Neural progenitor cell (in vitro differentiated cells): ENCODE data around the gene ERMP1. TPM values are rescaled to one million over a fixed set of nuclear protein-coding genes. Genes with fewer than 3 reads are reported as not detected.

Experiments
- DNase-seq: peaks from one replicate; pipeline ENCODE4 v3.0.0-alpha.2; 2016; ENCODE audit warnings: low spot score
- H2AFZ ChIP-seq: fragments of 200-600 bp; sonication (generic); replicated peaks from 2 replicates; pipeline ENCODE4 v1.6.1; 2016; ENCODE audit warnings: antibody characterized with exemption
- H3F3A ChIP-seq: fragments of 200-600 bp; sonication (generic); 2 replicates; pipeline ENCODE4 v1.6.1; 2016; ENCODE audit warnings: antibody characterized with exemption, low read depth
- H3K27ac ChIP-seq: fragments of 200-600 bp; sonication (generic); 2 replicates; pipeline ENCODE4 v1.5.1; 2016; ENCODE audit warnings: mild to moderate bottlenecking
- H3K27me3 ChIP-seq: fragments of 200-600 bp; sonication (generic); 2 replicates; pipeline ENCODE4 v1.6.1; 2016; ENCODE audit warnings: mild to moderate bottlenecking, moderate library complexity
- H3K36me3 ChIP-seq: fragments of 200-600 bp; sonication (generic); 2 replicates; pipeline ENCODE4 v1.5.1; 2016
- H3K4me1 ChIP-seq: fragments of 200-600 bp; sonication (generic); 2 replicates; pipeline ENCODE4 v1.6.1; 2016; ENCODE audit warnings: mixed run types
- H3K4me2 ChIP-seq: fragments of 200-600 bp; sonication (generic); 2 replicates; pipeline ENCODE4 v1.6.1; 2016
- H3K4me3 ChIP-seq: fragments of 200-600 bp; sonication (generic); 2 replicates; pipeline ENCODE4 v1.5.1; 2016
- H3K79me2 ChIP-seq: fragments of 200-600 bp; sonication (generic); 2 replicates; pipeline ENCODE4 v1.6.1; 2016; ENCODE audit warnings: low read depth
- H3K9ac ChIP-seq: fragments of 200-600 bp; sonication (generic); 2 replicates; pipeline ENCODE4 v1.6.1; 2016
- H3K9me3 ChIP-seq: fragments of 200-600 bp; sonication (generic); 2 replicates; pipeline ENCODE4 v1.5.1; 2016; ENCODE audit warnings: low read depth
- H4K20me1 ChIP-seq: fragments of 200-600 bp; sonication (generic); 2 replicates; pipeline ENCODE4 v1.6.1; 2016; ENCODE audit warnings: low read depth
- H3K27ac Mint-ChIP-seq: 3 replicates; pipeline ENCODE4 v1.8.0; 2021; ENCODE audit warnings: mixed read lengths
- H3K27me3 Mint-ChIP-seq: 2 replicates; pipeline ENCODE4 v1.8.0; 2022; ENCODE audit warnings: low read depth, mild to moderate bottlenecking, inconsistent platforms, moderate library complexity, mixed read lengths; ENCODE audit not compliant: insufficient read depth
- H3K36me3 Mint-ChIP-seq: 3 replicates; pipeline ENCODE4 v1.8.0; 2021; ENCODE audit warnings: mixed read lengths
- H3K4me1 Mint-ChIP-seq: 3 replicates; pipeline ENCODE4 v1.8.0; 2021; ENCODE audit warnings: mixed read lengths
- H3K4me3 Mint-ChIP-seq: 3 replicates; pipeline ENCODE4 v1.8.0; 2021; ENCODE audit warnings: mild to moderate bottlenecking, moderate library complexity, mixed read lengths
- H3K9me3 Mint-ChIP-seq: 3 replicates; pipeline ENCODE4 v1.8.0; 2020; ENCODE audit warnings: mixed read lengths
- CTCF ChIP-seq: fragments of 200-600 bp; sonication (generic); IDR thresholded peaks from 2 replicates; pipeline ENCODE4 v1.5.1; 2017; ENCODE audit warnings: antibody characterized with exemption, mild to moderate bottlenecking
- EZH2 ChIP-seq: fragments of 200-600 bp; sonication (generic); IDR thresholded peaks from 2 replicates; pipeline ENCODE4 v1.6.1; 2017; ENCODE audit warnings: antibody characterized with exemption, mild to moderate bottlenecking, moderate library complexity
- EZH2phosphoT487 ChIP-seq: fragments of 200-600 bp; sonication (generic); IDR thresholded peaks from 2 replicates; pipeline ENCODE4 v1.6.1; 2017; ENCODE audit warnings: antibody characterized with exemption
- total RNA-seq: library from RNA; depleted of rRNA; stranded (reverse); fragments of >200 nt; gene quantifications from 2 replicates; pipeline ENCODE4 v1.2.3, GENCODE V29; 2015; ENCODE audit warnings: low replicate concordance

The ERMP1 gene
- total RNA-seq, 1 donor from 2014 or later: 25.5 TPM

DNA sequence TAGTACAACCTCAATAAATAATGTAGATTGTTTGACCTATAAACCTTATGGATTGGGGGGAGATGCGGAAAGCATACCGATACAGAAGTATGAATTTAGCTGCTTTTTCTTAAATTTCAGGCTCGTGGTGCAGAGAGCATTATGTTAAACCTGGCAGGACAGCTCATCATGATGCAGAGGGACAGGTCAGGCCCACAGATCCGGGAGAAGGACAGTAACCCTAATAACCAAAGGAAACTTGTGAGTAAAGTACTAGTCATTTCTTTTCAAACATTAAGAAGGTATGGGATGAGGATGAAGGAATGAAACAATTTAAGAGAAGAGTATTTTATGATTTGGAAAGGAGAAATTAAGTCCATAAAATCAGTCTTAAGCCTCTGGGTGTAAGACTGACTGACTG is 70.5 kb downstream of the ERMP1 start:
- no peaks in the 10 kb centered on the region for H3F3A ChIP-seq
- no peaks in the 10 kb centered on the region for H4K20me1 ChIP-seq
- no peak overlapping the region for H3K9ac ChIP-seq
- H3K27me3 ChIP-seq: no peaks in the 10 kb centered on the region
- no peaks in the 10 kb centered on the region for H3K9me3 Mint-ChIP-seq
- no peaks in the 10 kb centered on the region for H3K4me1 ChIP-seq
- no peak for TF ChIP-seq EZH2phosphoT487
- TF ChIP-seq CTCF: no peak
- no peak for TF ChIP-seq EZH2
- H3K4me1 Mint-ChIP-seq: no peaks in the 10 kb centered on the region
- H3K27me3 Mint-ChIP-seq: no peaks in the 10 kb centered on the region
- no peak overlapping the region for H3K27ac ChIP-seq
- H3K79me2 ChIP-seq: no peaks in the 10 kb centered on the region
- H3K4me3 ChIP-seq: no peak overlapping the region
- no peak overlapping the region for H2AFZ ChIP-seq
- peaks cover 13% of the 10 kb centered on the region for H3K36me3 ChIP-seq
- no peaks in the 10 kb centered on the region for H3K9me3 ChIP-seq
- H3K4me2 ChIP-seq: no peak overlapping the region
- no peak for DNase-seq
- H3K27ac Mint-ChIP-seq: no peak overlapping the region
- H3K36me3 Mint-ChIP-seq: peaks cover 32% of the 10 kb centered on the region
- H3K4me3 Mint-ChIP-seq: no peak overlapping the region

DNA sequence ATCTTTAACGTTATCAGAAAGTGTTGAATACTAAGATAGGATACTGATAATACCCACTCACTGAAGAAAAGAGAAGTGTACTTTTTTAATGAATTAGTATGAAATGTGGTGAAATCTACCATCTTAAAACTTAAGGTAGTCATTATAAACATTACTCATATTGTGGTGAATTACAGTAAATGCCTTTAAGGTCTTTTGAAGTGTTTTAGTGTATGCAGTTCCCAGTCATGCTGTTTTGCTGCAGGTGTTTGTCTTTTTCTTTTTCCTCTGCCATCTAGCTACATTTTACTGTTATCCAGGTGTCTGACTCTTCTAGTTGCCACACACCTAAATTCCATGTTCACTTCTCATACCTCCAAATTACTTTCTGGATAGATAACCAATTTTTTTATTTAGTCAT is 72.6 kb downstream of the ERMP1 start:
- H3K9me3 Mint-ChIP-seq: no peaks in the 10 kb centered on the region
- H3K27ac Mint-ChIP-seq: no peak overlapping the region
- H3K4me1 ChIP-seq: no peaks in the 10 kb centered on the region
- TF ChIP-seq CTCF (no peak), EZH2phosphoT487 (no peak), EZH2 (no peak)
- no peaks in the 10 kb centered on the region for H3K9me3 ChIP-seq
- H3K36me3 ChIP-seq: peaks cover 8% of the 10 kb centered on the region
- H3F3A ChIP-seq: no peaks in the 10 kb centered on the region
- H3K4me3 ChIP-seq: no peak overlapping the region
- no peak overlapping the region for H3K9ac ChIP-seq
- no peak overlapping the region for H3K4me3 Mint-ChIP-seq
- no peak overlapping the region for H3K27ac ChIP-seq
- no peak overlapping the region for H3K4me2 ChIP-seq
- no peaks in the 10 kb centered on the region for H3K79me2 ChIP-seq
- H3K36me3 Mint-ChIP-seq: peaks cover 15% of the 10 kb centered on the region
- no peaks in the 10 kb centered on the region for H4K20me1 ChIP-seq
- H3K27me3 Mint-ChIP-seq: no peaks in the 10 kb centered on the region
- no peaks in the 10 kb centered on the region for H3K27me3 ChIP-seq
- H2AFZ ChIP-seq: no peak overlapping the region
- no peaks in the 10 kb centered on the region for H3K4me1 Mint-ChIP-seq
- no peak for DNase-seq

- Histone ChIP-seq H4K20me1 (no peaks in the 10 kb centered on the region), H3K79me2 (no peaks in the 10 kb centered on the region), H3K27me3 (no peaks in the 10 kb centered on the region), H3F3A (no peaks in the 10 kb centered on the region), H3K4me3 (no peak overlapping the region), H3K4me2 (no peak overlapping the region), H3K36me3 (peaks cover 8% of the 10 kb centered on the region), H3K4me1 (no peaks in the 10 kb centered on the region), H3K9ac (no peak overlapping the region), H3K27ac (no peak overlapping the region), H3K9me3 (no peaks in the 10 kb centered on the region), H2AFZ (no peak overlapping the region)
- no peaks in the 10 kb centered on the region for H3K9me3 Mint-ChIP-seq
- H3K4me1 Mint-ChIP-seq: no peaks in the 10 kb centered on the region
- peaks cover 6% of the 10 kb centered on the region for H3K36me3 Mint-ChIP-seq
- H3K27me3 Mint-ChIP-seq: no peaks in the 10 kb centered on the region
- H3K4me3 Mint-ChIP-seq: no peak overlapping the region
- H3K27ac Mint-ChIP-seq: no peak overlapping the region
- TF ChIP-seq EZH2 (no peak), CTCF (no peak), EZH2phosphoT487 (no peak)
- DNase-seq: no peak
Observed at GRCh38 chr9:5756633-5757032, 76.3 kb downstream of the ERMP1 start.
